Measurements from ENCODE around the gene CAPZA1.

- no peak for TF ChIP-seq CTCF (conservative IDR thresholded peaks at IDR 0.05)
- TF ChIP-seq ZFX (IDR thresholded peaks at IDR 0.05): no peak
Measured at GRCh38 chr1:112675728-112676381, 56.2 kb downstream of the CAPZA1 start.
